GM19468 (cell line): ENCODE results near the gene TSPEAR.

Experiments used
- ATAC-seq: cut with Tn5 transposase; IDR thresholded peaks from one replicate; pipeline ENCODE4 v1.9.1; 2021; ENCODE audit warnings: mild to moderate bottlenecking, moderate library complexity, moderate number of reproducible peaks; ENCODE audit not compliant: unreplicated experiment; ENCODE audit errors: extremely low read depth

Gene TSPEAR

DNA sequence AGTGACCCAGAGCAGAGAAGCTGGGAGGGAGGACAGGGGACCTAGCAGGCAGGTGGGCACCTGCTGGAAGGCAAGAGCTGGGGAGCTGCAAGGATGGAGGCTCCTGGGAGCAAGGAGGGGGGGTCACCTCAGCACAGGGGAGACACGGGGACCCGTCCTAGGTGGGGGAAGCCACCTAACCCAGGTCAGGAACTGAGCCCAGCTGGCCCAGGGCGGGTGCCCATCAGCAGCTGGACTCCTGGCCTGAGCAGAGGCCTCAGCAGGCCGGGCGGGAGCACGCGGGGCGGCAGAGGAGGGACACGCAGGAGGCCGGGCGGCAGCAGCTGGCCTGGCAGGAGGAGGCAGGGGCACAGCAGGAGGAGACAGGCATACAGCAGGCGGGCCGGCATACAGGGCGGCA, 172.3 kb downstream of the TSPEAR start:
- no peak for ATAC-seq

DNA sequence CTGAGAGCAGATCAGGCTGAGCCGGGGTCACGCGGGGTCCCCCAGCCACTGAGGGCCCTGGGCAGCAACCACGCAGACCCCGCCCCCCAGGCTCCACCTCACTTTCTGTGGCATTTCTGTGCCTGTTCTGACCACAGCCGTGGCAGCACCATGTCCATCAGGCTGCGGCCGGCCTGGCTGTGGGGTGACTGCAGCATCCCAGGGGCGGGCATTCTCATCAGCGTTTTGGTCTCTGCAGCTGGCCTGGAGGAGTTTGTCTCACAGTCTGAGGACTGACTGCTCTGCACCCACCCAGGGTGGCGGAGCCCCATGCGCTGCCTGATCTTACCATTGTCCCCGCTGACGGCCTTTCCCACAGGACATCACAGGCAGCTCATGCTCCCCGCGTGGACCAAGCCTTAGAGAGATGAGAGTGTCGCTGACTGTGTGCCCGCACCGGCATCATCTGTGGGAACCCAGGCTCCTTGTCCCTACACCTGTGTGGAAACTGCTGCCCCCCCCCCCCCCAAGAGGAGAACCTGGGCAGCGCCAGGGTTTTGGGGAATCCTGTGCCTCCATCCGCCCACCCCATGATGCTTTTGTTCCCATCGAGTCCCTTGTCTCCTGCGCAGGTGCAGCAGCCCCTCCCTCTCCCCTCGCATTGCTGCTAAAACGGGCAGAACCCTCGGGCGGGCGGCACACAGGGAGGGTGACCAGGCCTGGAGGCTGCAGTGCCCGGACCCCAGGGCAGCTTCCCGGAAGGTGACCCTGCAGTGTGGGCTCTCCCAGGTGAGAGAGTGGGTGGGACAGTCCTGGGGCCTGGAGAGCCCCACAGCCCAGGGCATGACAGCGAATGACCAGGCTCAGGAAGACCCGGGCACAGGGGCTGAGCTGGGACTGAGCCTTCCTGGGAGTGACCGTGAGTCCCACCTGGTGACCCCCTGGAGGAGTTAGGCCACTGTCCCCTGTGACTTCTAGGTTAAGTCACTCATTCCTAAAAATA, 173.2 kb downstream of the TSPEAR start:
- no peak for ATAC-seq

DNA sequence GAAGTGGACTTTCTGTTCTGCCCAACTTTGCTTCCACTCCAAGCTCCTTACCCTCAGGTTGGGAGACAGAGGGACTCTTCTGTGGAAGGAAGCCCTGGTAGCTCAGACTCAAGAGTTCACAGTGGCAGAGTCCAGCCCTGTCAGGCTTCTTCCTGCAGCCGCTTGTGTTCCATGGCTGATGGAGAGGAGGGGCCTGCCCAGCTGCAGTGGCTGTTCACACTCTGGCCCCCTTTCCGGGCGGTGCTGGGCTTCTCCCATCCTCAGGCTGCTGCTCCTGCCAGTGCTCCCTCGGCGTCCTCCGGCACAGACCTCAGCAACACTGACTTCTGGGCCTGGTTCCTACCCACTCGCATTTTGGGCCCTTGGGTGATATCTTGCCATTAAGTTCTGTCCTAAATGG, 175.4 kb downstream of the TSPEAR start:
- ATAC-seq = no peak

DNA sequence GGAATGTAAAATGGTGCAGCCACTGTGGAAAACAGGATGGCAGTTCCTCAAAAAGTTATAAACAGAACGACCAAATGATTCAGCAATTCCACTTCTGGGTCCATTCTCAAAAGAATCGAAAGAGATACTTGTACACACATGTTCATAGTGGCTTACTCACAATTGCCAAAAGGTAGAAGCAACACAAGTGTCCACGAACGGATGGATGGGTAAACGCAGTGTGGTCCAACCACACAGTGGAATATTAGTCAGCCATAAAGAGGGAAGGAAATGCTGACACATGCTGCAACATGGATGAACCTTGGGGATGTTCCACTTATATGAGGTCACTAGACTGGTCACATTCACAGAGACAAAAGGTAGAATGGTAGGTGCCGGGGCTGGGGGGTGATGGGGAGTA, 176.7 kb downstream of the TSPEAR start:
- ATAC-seq = no peak

DNA sequence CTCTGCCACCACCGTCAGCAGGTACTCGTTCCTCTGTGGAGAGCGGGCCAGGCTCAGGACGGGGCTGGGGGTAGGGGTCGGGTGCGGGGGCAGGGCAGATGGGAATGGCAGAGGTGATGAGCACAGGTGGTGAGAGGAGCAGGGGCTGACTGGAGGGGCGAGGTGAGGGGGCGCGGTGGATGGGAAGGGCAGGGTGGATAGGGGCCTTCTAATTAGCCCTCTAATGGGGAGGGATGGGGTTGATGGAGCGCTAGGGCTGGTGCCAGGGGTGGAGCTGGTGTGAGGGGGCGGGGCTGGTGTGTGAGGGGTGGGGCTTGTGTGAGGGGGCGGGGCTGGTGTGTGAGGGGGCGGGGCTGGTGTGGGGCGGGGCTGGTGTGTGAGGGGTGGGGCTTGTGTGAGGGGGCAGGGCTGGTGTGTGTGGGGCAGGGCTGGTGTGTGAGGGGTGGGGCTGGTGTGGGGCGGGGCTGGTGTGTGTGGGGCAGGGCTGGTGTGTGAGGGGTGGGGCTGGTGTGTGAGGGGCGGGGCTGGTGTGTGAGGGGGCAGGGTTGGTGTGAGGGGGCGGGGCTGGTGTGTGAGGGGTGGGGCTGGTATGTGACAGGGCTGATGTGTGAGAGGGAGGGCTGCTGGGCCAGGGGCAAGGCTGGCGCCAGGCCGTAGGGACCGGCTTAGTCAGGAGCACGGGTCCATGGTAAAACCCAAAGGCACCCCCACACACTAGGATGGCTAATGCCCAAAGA, 177.3 kb downstream of the TSPEAR start:
- no peak for ATAC-seq

DNA sequence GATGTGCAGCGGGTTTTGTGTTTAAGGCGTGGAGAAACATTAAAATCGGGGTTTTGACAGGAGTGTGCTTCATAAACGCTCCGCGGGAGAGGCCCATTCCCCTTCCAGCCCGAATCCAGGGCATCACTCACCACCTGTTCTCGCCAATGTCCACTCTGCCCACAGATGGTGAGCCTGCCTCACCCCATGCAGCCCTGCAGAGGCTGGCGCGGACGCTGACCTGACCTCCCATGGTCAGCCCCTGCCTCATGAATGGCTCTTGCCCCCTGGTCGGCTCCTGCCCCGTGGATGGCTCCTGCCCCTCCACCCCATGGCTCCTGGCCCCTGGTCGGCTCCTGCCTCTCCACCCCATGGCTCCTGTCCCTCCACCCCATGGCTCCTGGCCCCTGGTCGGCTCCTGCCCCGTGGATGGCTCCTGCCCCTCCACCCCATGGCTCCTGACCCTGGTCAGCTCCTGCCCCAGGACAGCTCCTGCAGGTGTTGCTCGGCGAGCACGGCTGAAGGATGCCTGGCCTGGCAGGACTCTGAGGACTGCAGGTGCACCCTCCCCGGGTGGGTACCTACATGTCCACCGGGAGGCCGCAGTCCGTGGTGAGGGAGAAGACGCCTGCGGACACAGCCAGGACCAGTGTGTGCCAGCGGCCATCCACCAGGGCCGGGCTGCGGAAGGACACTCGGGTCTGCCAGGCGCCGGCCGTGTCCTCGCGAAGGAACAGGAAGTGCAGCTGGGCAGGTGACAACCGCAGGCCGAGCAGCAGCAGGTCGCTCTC, 178.1 kb downstream of the TSPEAR start:
- no peak for ATAC-seq

DNA sequence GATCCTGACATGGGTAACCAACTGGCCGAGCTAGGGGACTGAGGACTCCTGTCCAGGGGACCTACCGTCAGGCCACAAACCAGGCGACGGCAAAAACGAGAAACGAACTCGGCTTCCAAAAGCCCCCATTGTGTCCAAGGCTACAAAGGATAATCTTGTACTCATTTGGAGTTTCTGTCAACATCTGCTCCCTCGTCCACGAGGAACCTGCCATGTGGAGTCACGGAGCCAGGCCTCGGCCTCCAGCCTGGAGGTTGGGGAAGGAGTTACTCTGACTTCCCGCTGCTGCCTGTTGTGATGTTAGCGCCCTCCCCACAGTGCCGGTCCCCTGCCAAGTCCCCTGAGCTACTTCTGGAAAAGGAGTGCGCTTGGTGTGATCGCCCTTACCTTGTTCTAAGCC, 178.7 kb downstream of the TSPEAR start:
- no peak for ATAC-seq

DNA sequence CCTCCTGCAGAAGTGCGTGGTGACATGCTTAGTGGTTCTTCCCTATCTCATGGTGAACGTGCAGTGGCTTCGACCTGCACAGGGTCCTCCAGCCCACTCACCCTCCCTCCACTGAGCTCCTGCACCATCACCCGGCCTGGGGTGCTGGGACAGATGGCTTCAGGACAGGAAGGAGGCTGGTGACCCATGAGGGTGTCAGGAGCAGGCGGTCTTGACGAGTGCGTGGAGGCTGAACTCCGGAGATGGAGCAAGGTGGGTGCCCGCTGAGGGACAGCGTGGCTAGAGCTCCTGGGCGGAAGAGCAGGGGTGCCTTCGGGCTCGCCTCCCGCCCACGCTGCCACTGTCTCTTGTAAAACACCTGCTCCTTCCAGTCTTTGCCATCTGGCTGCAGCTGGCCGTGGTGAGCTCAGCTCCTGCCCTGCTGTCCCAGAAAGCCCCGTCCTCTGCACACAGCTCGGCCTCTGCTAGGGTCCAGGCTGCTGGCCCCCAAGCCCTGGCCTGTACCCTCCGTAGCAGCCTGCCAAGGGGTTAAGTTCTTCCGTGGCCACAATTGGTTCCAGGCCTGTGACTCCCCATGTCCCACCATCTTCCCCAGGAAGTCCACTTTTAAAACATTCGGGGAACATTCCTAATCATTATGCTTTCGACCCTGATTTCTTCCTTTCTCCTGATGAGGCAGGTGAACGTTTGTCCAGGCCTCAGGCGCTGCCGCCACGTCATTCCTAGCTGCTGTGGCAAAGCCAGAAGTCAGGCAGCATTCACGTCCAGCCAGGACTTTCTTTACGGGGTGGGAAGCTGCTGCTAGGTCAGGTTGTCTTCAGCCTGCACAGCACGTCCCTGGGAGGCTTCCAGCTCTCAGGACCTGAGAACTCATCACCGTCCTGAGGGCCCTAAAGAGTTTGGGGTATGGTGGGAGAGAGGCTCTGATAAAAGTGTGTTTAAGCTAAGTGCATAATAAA, 179.5 kb downstream of the TSPEAR start:
- no peak for ATAC-seq

DNA sequence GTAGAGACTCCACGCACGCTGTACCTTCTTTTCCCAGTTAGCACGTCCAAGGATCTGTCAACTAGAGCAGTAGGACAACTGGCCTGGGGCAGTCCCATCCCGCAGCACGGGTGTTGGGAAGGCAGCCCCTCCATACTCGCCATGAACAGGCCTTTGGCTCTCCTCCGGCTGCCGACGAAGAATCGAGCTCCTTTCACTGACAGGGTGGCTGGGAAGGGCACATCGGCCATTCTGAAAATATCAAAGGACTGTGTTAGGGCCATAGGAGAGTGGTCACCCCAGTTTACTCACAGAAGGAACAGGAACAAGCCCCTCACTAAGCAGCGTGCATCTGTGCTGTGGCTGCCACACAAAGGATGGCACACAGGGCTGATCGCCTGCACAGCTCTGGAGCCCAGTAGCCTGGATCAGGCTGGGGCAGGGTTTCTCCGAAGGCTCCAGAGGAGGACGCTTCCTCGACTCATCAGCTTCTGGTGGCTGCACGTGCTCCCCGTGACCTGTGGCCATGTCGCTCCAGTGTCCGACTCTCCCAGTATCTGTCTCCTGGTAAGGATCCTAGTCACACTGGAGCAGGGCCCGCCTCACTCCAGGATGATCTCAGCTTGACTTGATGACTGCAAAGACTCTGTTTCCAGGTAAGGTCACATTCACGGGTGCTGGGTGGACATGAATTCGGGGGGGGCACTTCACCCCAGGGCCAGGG, 180.3 kb downstream of the TSPEAR start:
- ATAC-seq = no peak

DNA sequence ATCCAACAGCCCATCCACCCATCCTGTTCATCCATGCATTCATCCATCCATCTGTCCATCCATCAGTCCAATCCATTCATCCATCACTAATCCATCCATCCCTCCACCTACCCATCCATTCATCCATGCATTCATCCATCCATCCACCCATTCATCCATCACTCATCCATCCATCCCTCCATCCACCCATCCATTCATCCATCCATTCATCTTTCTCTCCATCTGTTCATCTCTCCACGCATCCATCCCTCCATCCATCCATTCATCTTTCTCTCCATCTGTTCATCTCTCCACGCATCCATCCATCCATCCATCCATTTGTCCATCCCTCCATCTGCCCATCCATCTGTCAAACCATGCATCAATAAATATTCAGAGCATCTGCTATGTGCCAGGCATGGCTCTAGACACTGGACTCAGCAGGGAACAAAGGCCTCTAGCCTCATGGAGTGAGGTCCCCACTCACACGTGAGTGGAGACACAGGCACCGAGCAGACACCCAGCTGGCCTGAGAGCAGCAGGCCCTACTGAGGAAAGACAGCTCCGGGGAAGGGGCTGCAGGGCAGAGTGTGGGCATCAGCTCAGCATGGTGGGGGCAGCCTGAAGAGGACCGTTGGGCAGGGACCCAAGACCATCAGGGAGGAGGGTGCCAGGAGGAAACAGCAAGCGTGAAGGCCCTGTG, 181.0 kb downstream of the TSPEAR start:
- no peak for ATAC-seq

DNA sequence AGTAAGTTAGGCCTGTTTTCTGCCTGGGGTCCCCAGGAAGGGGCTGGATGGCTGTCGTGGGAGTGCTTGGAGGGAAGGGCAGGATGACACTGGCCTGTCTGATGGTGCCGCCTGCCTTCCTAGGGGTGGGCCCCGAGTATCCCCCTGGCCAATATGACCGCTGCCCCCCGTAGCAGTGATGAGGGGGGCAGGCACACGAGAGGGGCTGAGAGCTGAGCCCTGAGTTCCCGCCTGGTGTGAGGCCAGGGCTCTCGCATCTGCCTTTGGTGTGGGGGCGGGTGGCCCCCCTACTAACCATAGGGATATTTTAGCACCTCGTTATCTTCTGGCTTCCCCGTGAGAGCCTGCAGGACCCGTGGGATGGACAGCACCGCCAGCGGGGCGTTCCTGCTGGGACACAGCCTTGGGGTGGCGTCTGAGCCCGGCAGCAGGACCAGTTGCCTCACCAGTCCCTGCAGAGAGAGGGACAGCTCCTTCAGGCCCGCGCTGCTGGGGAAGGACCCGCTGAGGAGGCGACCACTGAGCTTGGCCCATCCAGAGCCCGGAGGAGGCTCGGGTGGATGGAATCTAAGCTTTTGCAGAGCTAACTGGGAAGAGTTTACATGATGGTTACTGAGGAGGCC, 181.8 kb downstream of the TSPEAR start:
- no peak for ATAC-seq

DNA sequence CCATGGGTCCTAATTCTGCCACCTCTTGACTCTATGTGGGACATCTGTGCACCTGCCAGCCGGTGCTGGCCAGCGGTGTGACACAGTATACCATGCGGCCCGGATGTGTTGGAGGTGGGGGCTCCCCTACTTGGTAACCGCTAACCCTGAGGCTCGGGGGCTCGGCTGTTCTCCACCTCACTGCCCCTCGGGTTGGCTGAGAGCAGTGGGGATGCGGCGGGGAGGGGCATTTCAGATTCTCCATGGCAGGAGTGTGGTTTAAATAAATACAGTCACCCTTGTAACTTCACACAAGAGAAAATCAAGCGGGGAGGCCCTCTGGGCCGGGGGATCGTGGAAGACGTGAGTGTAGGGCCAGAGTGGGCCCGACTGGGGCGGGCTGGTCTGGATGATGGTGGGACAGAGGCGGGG, 182.4 kb downstream of the TSPEAR start:
- ATAC-seq = no peak

DNA sequence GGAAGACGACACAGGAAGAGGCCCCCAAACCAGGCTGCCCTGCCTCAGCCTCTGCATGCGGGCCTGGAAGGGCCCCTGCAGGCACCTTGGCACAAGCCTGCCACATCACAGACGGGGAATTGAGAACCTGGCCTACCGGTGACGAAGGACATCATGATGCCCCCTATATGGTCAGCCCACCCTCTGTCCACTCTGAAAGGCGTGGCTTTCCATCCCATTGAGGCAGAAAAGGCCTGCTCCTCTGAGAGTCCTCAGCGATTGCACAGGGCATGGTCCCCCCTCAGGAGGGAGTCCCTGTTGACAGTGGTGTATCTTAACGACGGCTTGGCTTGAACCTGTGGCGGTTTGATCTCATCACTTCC, 182.8 kb downstream of the TSPEAR start:
- no peak for ATAC-seq

DNA sequence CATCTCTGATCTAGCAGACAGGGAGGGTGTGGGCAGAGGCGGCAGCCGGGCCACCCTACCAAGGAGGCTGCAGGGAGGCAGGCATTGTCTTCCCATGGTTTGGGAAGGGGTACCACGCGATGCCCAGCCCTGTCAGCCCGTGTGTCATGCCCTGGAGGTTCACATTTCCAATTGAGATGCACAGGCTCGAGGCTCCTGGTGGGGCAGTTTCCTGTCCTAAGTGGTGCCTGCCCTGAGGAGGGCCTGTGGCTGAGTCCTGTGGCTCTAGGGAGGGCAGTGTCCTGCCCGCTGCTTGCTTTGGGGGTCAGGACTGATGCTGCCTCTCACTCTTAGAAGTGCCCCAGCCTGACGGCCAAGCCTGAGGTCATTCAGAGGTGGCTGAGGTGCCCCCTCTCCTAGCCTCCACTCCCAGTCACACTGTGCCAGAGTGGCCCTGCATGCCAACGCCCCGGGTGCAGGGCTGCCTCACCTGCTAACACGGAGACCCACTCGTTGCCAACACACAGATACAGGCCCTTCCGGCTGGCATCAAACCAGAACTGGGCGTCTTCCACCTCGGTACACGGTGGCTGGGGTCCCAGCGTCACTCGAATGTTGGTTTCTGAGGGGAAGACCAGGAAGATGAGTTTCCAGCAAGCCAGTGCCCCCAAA, 183.3 kb downstream of the TSPEAR start:
- ATAC-seq = no peak

DNA sequence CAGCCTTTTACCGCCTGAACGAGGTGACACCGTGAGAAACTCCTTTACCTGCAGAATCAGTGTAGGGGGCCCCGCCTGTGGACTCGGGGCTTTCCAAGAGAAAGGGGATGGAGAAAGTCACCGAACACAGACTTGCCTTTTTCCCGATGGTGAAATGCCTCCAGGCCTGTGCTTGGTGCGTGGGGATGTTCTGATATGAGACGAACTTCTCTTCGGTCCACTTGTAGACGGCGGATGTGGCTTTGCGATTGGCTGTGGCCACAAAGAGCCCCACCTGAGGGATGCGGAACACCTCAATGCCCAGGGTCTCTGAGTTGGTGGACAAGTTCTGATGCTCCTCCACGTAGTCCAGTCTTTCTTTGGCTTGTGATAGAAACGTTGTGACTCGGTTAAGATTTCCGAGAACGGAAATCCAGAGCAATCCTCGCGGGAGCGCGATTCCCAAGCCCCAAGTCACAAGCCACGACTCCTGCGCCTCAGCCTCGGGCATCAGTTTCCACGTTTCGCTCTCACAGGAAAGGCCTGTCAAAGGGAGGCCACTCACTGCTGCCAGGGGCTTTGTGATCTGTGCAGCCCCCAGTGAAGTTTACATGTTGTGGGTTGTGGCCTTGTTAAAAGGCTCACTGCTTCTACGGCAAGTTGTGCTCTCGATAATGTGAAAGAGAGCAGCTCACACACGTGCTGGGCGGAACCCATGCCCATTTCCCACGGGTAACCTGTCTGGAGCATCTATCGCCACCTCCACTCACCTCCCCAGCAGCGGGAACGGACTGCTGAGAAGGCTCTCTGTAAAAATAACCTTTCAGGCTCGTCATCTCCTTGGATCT, 184.0 kb downstream of the TSPEAR start:
- no peak for ATAC-seq

DNA sequence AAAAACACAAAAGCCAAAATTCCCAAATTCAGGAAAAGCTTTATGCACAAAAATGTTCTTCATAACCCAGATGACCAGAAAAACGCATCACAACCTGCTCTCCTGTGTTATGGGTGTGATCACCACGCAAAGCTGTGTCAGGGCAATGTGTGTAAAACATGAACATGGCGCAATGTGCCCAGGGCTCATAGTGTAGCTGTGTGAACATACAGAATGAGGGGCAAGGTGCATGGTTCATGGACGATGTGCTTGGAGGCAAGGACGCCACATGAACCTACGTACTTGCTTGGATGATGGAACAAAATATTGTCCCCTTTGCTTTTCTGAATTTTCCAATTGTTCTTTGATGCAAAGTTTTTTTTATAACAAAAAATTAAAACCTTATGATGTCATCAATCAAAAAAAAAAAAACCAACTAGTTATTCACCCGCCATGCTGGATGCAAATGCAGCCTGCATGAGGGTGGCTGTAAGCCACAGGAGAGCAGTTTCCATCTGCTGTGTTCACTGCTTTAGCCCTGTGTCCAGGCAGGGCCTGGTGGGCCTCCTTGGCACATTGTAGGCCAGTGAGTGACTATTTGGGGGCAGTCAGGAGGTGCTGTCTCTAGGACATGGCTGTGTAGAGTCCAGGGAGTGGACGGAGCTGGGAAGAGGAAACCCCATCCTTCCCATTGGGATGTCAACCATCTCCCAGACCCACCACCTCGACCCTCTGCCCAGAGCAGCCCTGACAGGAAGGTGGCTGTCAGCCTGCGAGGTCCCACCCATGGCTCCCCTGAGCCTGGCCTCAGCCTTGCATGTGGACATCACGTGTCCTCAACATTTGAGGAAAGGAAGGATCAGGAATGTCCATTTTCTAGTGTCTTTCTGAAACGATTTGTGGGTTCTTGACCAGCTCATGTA, 185.0 kb downstream of the TSPEAR start:
- ATAC-seq = no peak
